Measurements from ENCODE around the gene RICTOR.
"Not testable (repeated sequence)": the region's sequence is repeated elsewhere in the genome, so short reads cannot be mapped to it uniquely, and the experiment has no call there.

RICTOR gene

DNA sequence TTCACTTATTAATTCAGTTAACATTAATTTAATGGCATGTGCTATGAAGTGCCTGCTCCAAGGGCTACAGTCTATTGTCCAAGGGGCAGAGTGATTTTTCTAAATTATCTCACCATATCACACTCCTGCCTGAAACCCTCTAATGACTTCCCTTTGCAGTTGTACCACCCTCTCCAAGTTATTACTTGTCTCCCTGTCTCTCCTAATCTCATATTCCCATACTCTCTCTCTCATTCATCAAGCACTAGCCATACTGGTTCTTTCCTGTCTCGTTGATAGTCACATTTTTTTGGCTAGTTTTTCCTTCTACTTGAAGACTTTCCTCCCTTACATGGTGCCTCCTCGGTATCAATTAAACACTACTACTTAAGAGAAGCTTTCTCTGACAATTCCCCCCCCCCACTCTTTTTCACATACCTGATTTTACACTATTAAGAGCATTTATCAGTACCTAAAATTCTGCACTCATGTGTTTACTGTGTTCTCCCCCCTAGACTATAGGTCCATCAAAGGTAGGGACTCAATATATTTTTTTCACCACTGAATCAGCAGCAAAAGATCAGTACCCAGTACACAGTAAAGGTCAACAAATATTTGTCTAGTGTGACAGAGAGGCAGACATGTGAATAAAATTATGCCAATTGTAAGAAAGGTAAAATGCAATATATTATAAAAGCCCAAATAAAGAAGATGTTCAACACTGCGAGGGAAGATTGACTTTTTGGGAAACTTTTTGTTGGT, 19.0 kb downstream of the RICTOR start:
- no peak for DNase-seq (ENCODE audit: low spot score)

DNA sequence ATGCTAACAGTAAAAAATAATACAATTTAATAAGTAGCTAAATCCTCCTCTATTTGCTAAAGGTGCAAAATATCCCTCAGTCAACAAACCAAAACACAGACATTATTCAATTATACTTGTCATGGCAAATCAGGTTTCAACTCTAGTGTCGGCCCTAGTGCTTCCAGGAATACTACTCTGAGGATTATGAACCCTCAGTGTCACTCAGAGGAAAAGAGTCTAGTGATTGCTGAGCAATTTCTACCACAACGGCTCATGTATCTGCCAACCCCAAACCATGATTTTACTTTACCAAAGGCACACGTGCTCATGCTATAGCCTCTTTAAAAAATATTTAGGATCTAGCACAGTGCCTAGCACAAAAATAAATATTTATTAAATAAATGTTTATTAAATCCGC, 21.0 kb downstream of the RICTOR start:
- no peak for DNase-seq (ENCODE audit: low spot score)

DNA sequence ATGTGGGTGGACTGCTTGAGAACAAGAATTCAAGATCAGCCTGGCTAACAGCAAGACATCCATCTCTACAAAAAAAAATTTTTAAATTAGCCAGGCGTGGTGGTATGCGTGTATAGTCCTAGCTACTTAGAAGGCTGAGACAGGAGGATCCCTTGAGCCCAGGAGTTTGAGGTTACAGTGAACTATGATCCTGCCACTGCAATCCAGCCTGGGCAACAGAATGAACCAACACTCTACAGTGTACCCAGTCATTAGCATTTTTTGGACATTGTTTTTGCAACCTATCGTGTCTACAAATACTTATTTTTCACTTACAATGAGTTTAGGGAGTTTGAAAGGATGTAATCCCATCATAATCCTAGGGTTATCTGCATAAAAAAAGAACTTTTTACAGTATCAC, 22.1 kb downstream of the RICTOR start:
- DNase-seq (ENCODE audit: low spot score) = no peak

DNA sequence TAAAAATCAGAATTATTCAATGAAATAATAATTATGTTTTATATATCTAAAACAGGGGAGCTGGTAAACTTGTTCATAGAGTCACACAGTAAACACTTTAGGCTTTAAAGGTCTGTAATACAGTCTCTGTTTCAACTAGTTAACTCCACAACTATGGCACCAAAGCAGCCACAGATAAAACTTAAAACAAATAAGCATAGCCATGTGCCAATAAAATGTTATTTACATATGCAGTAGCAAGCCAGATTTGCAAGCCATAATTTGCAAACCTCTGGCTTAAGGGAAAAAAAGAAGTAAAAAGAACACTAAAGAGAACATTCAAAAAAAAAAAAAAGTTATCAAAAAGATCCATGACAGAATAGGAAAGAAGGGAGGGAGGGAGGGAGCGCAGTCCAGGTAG, 24.9 kb downstream of the RICTOR start:
- no peak for DNase-seq (ENCODE audit: low spot score)

DNA sequence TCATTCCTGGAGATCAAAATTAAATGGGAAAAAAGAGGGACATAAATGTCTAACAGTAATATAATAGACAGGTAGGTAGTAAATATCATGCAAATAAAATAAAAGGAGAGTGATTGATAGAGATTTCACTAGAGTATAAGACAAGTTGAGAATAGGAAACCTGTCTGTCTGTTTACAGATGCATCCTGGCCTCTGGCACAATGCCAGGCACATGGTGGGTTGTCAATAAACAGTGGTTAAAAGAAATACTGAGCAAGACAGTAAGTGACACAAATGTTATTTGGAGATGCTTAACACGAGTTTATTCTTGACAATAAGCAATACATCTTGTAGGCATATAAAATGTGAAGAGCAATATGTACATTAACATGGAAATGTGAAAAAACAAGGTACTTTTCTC, 33.3 kb downstream of the RICTOR start:
- DNase-seq (ENCODE audit: low spot score) = no peak

DNA sequence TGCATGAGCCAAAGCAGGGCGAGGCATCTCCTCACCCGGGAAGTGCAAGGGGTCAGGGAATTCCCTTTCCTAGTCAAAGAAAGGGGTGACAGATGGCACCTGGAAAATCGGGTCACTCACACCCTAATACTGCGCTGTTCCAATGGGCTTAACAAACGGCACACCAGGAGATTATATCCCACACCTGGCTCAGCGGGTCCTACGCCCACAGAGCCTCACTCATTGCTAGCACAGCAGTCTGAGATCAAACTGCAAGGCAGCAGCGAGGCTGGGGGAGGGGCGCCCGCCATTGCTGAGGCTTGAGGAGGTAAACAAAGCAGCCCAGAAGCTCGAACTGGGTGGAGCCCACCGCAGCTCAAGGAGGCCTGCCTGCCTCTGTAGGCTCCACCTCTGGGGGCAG, 39.7 kb downstream of the RICTOR start:
- DNase-seq (ENCODE audit: low spot score) = not testable (repeated sequence)

DNA sequence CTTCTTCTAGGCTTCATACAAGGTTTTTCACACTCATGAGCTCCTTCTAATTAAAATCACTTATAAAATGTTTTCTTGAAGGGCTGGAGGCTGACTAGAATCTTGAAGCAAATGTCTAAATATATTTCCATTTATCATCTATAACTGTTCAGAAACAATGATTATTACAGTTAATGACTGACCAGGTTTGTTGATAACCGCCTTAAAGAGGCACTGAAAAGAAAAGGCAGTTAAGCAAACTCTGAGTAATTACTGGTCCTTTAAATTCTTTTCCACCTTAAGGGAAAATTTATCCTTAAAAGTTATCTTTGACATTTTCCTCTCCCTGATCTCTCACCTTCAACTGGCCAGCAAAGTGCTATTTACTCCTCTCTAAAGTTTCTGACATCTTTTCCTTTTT, 43.2 kb downstream of the RICTOR start:
- no peak for DNase-seq (ENCODE audit: low spot score)

DNA sequence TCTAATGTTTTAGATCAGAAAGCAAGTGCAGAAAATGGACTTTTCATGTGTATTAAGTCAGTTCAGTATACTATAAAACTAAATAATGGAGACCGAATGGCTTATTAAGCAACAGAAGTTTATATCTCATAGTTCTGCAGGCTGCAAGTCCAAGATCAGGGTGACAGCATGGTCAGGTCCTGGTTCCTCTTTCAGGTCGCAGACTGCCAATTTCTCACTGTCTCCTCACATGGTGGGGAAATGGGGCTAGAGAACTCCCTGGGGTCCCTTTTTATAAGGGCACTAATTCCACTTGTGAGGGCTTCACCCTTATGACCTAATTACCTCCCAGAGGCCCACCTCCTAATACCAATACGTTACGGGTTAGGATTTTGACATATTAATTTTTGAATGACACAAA, 48.7 kb downstream of the RICTOR start:
- DNase-seq (ENCODE audit: low spot score) = no peak

DNA sequence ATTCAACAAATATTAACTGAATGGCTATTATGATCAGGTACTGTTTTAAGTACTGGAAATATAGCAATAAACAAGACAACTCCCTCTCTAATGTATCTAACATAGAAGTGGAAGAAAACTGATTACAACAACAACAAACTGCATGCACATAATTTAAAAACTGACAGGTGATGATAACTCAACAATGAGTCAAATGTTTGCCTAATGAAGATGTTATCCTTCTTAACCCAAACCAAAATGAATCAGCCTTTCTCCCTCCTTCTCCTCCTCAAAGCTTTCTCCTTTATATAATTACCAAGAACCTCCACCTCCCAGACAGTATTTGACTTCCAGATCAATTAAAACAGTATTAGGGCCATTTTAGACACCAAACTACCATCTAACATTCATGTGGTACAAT, 49.3 kb downstream of the RICTOR start:
- no peak for DNase-seq (ENCODE audit: low spot score)

DNA sequence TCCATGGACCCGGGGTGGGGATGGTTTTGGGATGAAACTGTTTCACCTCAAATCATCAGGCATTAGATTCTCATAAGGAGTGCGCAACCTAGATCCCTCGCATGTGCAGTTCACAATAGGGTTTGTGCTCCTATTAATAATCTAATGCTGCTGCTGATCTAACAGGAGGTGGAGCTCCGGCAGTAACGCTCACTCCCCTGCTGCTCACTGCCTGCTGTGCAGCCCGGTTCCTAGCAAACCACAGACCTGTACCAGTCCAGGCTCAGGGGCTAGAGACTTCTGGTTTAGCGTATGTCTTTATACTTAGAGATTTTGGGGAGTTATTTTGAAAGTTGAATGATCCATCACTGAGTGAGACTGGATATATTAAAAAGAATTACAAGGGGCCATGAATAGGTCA, 50.2 kb downstream of the RICTOR start:
- DNase-seq (ENCODE audit: low spot score) = no peak

DNA sequence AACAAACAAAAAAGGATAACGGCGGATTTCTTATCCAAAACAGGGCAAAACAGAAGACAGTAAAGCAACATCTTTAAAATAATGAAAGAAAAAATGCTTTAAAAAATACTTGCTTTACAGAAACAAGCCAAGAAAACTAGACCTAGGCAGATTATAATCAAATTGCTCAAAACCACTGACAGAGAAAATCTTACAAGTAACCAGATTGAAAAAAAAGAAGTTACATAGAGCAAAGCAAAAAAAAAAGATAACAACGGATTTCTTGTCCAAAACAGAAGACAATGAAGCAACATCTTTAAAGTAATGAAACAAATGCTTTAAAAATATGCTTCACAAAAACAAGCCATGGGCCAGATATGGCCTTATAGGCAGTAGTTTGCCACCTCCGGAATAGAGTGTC, 51.1 kb downstream of the RICTOR start:
- DNase-seq (ENCODE audit: low spot score) = no peak

DNA sequence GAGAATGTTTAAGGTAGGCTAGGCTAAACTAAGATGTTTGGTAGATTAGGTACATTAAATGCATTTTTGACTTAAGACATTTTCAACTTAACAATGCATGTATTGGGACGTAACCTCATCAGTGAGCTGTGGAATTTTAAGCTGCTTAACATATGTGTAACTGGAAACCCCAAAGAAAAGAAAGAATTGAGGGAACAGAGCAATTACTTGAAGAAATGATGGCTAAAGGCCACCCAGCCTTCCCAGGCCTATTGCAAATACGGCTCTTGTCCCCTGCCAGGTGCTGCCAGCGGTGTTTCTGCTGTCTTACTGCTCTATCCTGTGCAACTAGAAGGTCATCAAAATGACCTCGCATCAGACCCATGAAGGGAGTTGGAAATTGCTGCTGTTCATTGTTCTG, 52.0 kb downstream of the RICTOR start:
- DNase-seq (ENCODE audit: low spot score) = no peak

DNA sequence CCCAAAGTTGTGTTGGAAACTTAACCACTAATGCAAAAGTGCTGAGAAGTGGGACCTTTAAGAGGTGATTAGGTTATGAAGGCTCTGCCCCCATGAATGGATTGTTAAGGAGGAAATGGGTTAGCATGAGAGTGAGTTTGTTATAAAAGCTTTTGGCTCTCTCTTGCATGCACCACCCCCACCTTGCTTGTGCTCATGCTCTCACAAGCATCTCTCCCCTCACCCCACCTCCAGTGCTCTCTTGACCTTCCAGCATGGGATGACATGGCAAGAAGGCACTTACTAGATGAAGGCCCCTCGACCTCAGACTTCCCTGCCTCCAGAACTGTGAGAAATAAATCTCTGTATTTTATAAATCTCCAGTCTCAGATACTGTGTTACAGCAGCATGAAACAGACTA, 52.8 kb downstream of the RICTOR start:
- no peak for DNase-seq (ENCODE audit: low spot score)

DNA sequence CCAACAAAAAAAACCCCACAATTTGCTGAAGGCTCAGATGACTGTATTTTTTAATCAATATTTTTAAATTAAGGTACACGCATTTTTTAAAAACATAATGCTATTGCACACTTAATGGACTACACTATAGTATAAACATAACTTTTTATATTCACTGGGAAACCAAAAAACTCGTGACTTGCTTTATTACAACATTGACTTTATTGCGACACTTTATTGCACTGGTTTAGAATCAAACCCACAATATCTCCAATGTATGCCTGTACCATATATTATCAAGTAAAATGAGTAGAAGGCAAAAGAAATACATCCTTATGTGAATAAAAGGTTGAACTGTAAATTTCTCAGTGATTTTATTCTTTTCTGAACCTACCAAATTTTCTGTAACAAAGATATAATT, 53.7 kb downstream of the RICTOR start:
- no peak for DNase-seq (ENCODE audit: low spot score)

DNA sequence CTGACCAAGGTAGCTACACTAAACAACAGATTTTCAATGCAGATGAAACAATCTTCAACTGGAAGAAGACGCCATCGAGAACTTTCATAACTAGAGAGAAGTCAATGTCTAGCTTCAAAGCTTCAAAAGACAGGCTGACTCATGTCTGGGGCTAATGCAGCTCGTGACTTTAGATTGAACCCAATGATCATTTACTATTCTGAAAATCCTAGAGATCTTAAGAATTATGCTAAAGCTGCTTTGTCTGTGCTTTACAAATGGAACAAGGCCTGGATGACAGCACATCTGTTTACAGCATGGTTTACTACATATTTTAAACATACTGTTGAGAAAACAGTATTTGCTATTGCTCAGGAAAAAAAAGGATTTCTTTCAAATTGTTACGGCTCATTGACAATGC, 54.9 kb downstream of the RICTOR start:
- DNase-seq (ENCODE audit: low spot score) = no peak

DNA sequence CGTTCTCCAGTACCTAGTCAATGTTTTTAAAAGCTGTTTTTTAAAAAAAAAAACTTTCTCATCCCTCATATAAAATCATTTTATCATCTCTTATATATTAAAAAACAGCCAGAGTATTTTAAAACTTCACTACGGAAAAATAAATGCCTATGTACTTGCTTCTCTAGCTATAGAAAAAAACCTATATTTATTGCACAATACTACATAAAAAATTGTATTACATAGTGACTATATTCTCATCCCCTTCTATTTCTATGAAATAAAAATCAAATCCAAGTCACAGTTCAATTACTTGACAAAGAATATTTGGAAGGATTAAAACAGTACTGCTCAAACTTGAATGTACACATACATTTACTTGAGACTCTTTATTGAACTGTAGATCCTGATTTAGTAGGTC, 56.7 kb downstream of the RICTOR start:
- DNase-seq (ENCODE audit: low spot score) = no peak

DNA sequence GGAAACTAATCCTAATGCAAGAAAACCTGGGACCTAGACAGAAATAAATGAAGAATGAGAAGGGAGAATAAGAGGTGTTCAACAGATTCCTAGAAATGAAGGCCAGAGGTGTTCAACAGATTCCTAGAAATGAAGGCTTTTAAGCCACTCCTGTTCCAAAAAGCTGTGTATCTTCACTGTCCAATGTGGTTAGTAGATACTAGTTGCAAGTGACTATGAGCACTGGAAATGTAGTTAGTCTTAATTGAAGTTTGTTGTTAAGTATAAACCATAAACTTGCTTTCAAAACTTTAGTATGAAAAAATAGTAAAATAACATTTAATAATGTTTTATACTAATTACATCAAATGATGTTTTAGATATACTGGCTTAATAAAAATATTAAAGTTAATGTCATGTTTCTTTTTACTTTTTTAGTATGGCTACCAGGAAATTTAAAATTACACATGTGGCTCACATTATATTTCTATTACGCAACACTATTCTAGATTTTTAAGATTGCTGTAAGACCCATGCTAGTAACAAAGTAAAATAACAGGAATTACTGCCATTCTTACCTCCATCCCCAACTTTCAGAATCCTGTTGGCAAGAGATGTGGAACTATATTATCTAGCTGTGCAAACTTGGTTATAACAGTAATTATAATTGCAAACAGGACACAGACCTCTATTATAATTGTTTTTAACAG, 57.5 kb downstream of the RICTOR start:
- no peak for DNase-seq (ENCODE audit: low spot score)

DNA sequence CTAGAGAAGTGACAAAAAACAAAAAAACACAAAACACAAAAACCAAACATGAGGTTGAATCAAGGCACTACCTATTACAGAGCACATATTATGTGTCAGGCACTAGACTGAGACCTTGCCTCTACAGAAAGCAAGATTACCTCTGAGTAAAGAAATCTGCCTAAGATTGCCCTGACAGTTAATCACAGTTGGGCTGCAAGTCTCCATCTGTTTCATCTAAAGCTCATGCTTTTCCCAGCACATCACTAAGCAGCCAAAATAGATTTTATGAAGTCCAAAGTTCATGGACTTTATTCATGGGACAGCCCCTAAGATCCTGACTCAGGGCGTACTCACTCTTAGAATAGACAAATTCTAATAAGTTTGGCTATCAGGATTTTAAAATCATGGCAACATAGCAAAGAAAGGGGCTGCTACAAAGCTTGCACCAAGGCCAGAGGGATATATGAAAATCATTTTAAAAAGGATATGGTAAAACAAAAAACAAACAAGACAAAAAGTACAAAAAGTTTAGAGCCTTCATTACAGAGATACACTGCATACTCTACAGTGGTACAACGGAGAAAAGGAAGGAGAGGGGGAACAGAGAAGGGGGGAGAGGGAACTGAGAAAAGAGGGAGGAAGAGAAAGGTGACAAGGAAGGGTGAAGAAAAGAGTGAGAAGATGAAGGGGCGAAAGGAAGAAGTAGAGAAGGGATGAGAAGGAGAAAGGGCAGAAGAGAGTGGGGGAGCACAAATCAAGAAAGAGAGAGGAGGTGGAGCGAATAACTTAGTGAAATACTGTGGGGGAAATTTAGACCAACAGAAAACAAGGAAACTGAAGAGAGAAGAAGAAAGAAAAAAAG, 58.2 kb downstream of the RICTOR start:
- DNase-seq (ENCODE audit: low spot score) = no peak

DNA sequence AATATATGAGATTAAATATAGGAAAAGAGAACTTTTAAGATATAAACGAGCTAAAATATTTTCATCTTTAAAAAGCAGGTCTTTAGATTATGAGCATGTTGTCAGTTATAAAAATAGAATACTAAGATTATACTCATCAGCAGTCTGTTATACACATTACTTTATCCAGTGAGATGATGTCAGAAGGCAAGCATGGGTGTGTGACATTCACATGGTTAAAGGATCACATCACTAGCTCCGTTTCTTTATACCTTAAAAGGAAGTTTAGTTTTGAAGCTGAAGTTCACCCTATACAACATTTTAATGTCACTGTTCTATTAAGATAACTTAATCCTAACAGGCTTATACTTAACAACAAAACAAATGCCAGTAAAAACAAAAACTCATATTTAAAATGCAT, 59.6 kb downstream of the RICTOR start:
- no peak for DNase-seq (ENCODE audit: low spot score)

DNA sequence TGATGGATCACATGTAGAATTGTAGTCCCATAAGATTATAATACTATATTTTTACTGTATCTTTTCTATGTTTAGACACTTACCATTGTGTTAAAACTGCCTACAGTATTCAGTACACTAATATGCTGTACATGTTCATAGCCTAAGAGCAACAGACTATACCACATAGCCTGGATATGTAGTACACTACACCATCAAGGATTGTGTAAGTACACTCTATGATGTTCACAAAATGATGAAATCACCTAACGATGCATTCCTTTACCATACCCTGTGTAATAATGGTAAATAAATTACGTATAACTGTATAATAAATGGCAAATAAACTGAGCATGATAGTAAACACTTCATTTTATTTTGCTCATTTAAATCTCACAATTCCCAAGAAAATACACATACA, 60.3 kb downstream of the RICTOR start:
- DNase-seq (ENCODE audit: low spot score) = no peak

DNA sequence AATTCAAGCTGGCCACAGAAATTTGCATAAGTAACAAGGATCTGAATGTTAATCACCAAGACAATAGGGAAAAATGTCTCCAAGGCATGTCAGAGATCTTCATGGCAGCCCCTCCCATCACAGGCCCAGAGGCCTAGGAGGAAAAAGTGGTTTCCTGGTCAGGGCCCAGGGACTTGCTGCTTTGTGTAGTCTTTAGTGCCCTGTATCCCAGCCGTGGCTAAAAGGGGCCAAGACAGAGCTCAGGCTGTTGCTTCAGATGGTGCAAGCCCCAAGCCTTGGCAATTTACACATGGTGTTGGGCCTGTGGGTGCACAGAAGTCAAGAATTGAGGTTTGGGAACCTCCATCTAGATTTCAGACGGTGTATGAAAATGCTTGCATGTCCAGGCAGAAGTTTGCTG, 63.2 kb downstream of the RICTOR start:
- DNase-seq (ENCODE audit: low spot score) = not testable (repeated sequence)

DNA sequence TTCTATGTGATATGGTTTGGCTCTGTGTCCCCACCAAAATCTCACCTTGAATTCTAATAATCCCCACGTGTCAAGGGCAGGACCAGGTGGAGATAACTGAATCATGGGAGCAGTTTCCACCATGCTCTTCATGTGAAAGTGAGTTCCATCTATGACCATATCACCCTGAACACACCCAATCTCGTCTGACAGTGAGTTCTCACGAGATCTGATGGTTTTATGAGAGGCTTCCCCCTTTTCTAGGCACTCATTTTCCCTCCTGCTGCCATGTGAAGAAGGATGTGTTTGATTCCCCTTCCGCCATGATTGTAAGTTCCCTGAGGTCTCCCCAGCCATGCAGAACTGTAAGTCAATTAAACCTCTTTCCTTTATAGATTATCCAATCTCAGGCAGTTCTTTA, 64.2 kb downstream of the RICTOR start:
- no peak for DNase-seq (ENCODE audit: low spot score)

DNA sequence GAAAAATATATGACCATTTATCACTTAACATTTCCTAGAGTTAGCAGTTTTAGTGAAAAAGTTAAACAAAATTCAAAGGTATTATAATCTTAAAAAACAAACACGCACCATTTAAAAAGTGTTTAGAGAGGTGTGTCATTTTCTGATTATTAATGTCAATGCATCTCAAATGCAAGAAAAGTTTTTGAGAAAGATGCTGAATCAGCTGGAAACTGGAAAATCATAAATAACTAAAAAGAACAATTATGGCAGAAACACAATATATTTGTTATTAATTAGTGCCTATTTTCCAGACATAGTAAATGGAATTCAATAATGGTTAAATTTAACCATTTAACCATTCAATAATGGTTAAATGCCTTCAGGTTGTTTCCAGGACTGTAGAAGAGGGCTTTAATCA, 64.9 kb downstream of the RICTOR start:
- DNase-seq (ENCODE audit: low spot score) = no peak

Data from HuH-7 (cell line).